ENCODE results near the gene WDFY1.
"Not testable (repeated sequence)": the region's sequence is repeated elsewhere in the genome, so short reads cannot be mapped to it uniquely, and the experiment has no call there.

WDFY1 gene

GRCh38 chr2:223890721-223891120 lies 54.4 kb downstream of the WDFY1 start:
- no peak for FAIRE-seq

GRCh38 chr2:223889229-223889628 lies 55.9 kb downstream of the WDFY1 start:
- no peak for FAIRE-seq

GRCh38 chr2:223888251-223888650 lies 56.9 kb downstream of the WDFY1 start:
- no peak for FAIRE-seq

GRCh38 chr2:223887127-223887526 lies 58.0 kb downstream of the WDFY1 start:
- FAIRE-seq: no peak

- no peak for FAIRE-seq
These were observed 58.4 kb downstream of the WDFY1 start for GRCh38 chr2:223886726-223887125.

GRCh38 chr2:223884399-223884798 lies 60.7 kb downstream of the WDFY1 start:
- FAIRE-seq: no peak

- no peak for FAIRE-seq
These were observed 62.4 kb downstream of the WDFY1 start for GRCh38 chr2:223882715-223883114.

GRCh38 chr2:223880796-223881195 lies 64.3 kb downstream of the WDFY1 start:
- no peak for FAIRE-seq

- FAIRE-seq: no peak
These were observed 67.3 kb downstream of the WDFY1 start for GRCh38 chr2:223877721-223878410.

- peak; percentile 55 for FAIRE-seq
These were observed 71.5 kb downstream of the WDFY1 start for GRCh38 chr2:223873672-223874071.

GRCh38 chr2:223872772-223873171 lies 72.4 kb downstream of the WDFY1 start:
- FAIRE-seq: not testable (repeated sequence)

GRCh38 chr2:223871661-223872060 lies 73.5 kb downstream of the WDFY1 start:
- not testable (repeated sequence) for FAIRE-seq

- FAIRE-seq: no peak
These were observed 74.1 kb downstream of the WDFY1 start for GRCh38 chr2:223870840-223871611.

GRCh38 chr2:223868005-223868404 lies 77.1 kb downstream of the WDFY1 start:
- no peak for FAIRE-seq

GRCh38 chr2:223865907-223866508 lies 79.1 kb downstream of the WDFY1 start:
- FAIRE-seq: no peak

GRCh38 chr2:223865124-223865523 lies 80.0 kb downstream of the WDFY1 start:
- FAIRE-seq: no peak

- no peak for FAIRE-seq
These were observed 81.6 kb downstream of the WDFY1 start for GRCh38 chr2:223863491-223863890.

- no peak for FAIRE-seq
These were observed 84.1 kb downstream of the WDFY1 start for GRCh38 chr2:223860809-223861738.

GRCh38 chr2:223859070-223859469 lies 86.1 kb downstream of the WDFY1 start:
- no peak for FAIRE-seq

- FAIRE-seq: no peak
These were observed 88.6 kb downstream of the WDFY1 start for GRCh38 chr2:223856584-223856983.

- no peak for FAIRE-seq
These were observed 89.1 kb downstream of the WDFY1 start for GRCh38 chr2:223856021-223856420.

GRCh38 chr2:223855426-223855825 lies 89.7 kb downstream of the WDFY1 start:
- no peak for FAIRE-seq

- no peak for FAIRE-seq
These were observed 90.4 kb downstream of the WDFY1 start for GRCh38 chr2:223854741-223855140.
